ENCODE data around the gene TCF15. TPM values are rescaled to one million over a fixed set of nuclear protein-coding genes. Genes with fewer than 3 reads are reported as not detected.

TCF15 gene
- total and polyA plus RNA-seq, 2 of the 4 experiments (the other 2 are of a cell fraction), result not detected

GRCh38 chr20:556984-557383, 53.1 kb downstream of the TCF15 start:
- in situ Hi-C loops (cut with MboI; ENCODE audit: low sequenced_read_pairs) (no loop called here), dilution Hi-C loops (cut with HindIII; ENCODE audit: low sequenced_read_pairs, unreplicated experiment) (no loop called here), intact Hi-C loops (cut with micrococcal nuclease) (no loop called here)
- no peak overlapping the region for H3K14ac ChIP-seq (replicated peaks; ENCODE audit: low read depth, low read length)
- DNase-seq, result no peak
- ChIA-PET CTCF (interaction anchor here (0.7 kb wide), 1 partner anchor 19 kb away, joined by 3 read pairs; no protein-coding TSS in a partner anchor), POLR2A (ENCODE audit: unreplicated experiment) (no interaction called here)
- H2AK9ac ChIP-seq (replicated peaks; ENCODE audit: low read depth, low read length, poor library complexity), result no peak overlapping the region
- no peak overlapping the region for H3K18ac ChIP-seq (ENCODE audit: low read depth, low read length)
- no peak overlapping the region for H2AK5ac ChIP-seq (ENCODE audit: low read depth, low read length)
- H3K4ac ChIP-seq (ENCODE audit: low read depth, low read length), result no peak overlapping the region
- H2BK120ac ChIP-seq (ENCODE audit: low read depth, low read length), result no peak overlapping the region
- no peaks in the 10 kb centered on the region for H3K79me1 ChIP-seq (ENCODE audit: low read depth in 1 of 2, low read length in 2 of 2)
- no peaks in the 10 kb centered on the region for H3K9me1 ChIP-seq (ENCODE audit: insufficient read depth, low read length)
- no peak overlapping the region for H3K4me3 ChIP-seq (ENCODE audit: insufficient read depth, low read depth, low read length)
- H3K27ac ChIP-seq (ENCODE audit: insufficient read depth, low read length), result no peak overlapping the region
- no peaks in the 10 kb centered on the region for H4K20me1 ChIP-seq (ENCODE audit: insufficient read depth, low read length)
- no peak overlapping the region for H4K91ac ChIP-seq (ENCODE audit: insufficient read depth, low read depth, low read length)
- H3K4me1 ChIP-seq (ENCODE audit: control insufficient read depth, insufficient read depth, low read length), result no peaks in the 10 kb centered on the region
- no peak overlapping the region for H4K5ac ChIP-seq (ENCODE audit: low read depth, low read length)
- peaks cover 20% of the 10 kb centered on the region for H3K27me3 ChIP-seq (ENCODE audit: control insufficient read depth, insufficient read depth, low read length)
- ATAC-seq (ENCODE audit: low read depth), result no peak
- no peak overlapping the region for H2AFZ ChIP-seq (replicated peaks; ENCODE audit: low read length, poor library complexity)
- WGBS, 2 experiments (ENCODE audit: extremely low coverage in 2 of 2, insufficient read length in 1 of 2), result no CpG with 5 or more reads among the region's 2 CpGs
- H2BK20ac ChIP-seq (ENCODE audit: low read depth, low read length), result no peak overlapping the region
- H3K9ac ChIP-seq (ENCODE audit: low read depth, low read length), result no peak overlapping the region
- no TSS peak for BruUV-seq (replicated peaks)
- H2BK5ac ChIP-seq (ENCODE audit: low read depth, low read length, poor library complexity, severe bottlenecking), result no peak overlapping the region
- no peaks in the 10 kb centered on the region for H3K36me3 ChIP-seq (ENCODE audit: control insufficient read depth, insufficient read depth, low read length)
- H3K4me2 ChIP-seq (ENCODE audit: low read depth, low read length), result no peak overlapping the region
- no peak overlapping the region for H2BK15ac ChIP-seq (ENCODE audit: low read depth, low read length)
- H3K56ac ChIP-seq (ENCODE audit: extremely low read depth, insufficient read depth, low read length), result no peak overlapping the region
- no peaks in the 10 kb centered on the region for H3K9me3 ChIP-seq (ENCODE audit: control insufficient read depth, insufficient read depth, low read length)
- TF ChIP-seq MXI1 (IDR thresholded peaks at IDR 0.05; ENCODE audit: borderline replicate concordance, low read depth, low read length) (no peak), RAD21 (IDR thresholded peaks at IDR 0.05; ENCODE audit: low read length) (no peak), SMC3 (IDR thresholded peaks at IDR 0.05; ENCODE audit: low read depth, low read length) (no peak), FOS (IDR thresholded peaks at IDR 0.05; ENCODE audit: low read depth, low read length) (no peak), NFE2L2 (IDR thresholded peaks at IDR 0.05; ENCODE audit: low read depth, low read length) (no peak), BHLHE40 (IDR thresholded peaks at IDR 0.05; ENCODE audit: low read depth, low read length) (no peak), RFX5 (IDR thresholded peaks at IDR 0.05; ENCODE audit: low read depth, low read length) (no peak), RCOR1 (IDR thresholded peaks at IDR 0.05; ENCODE audit: insufficient replicate concordance, low read length) (no peak), CEBPB (IDR thresholded peaks at IDR 0.05; ENCODE audit: low read depth, low read length) (no peak), CTCF (conservative IDR thresholded peaks at IDR 0.05; ENCODE audit: low read depth, low read length) (no peak)
- TF ChIP-seq, protein P1, sequence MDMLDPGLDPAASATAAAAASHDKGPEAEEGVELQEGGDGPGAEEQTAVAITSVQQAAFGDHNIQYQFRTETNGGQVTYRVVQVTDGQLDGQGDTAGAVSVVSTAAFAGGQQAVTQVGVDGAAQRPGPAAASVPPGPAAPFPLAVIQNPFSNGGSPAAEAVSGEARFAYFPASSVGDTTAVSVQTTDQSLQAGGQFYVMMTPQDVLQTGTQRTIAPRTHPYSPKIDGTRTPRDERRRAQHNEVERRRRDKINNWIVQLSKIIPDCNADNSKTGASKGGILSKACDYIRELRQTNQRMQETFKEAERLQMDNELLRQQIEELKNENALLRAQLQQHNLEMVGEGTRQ (IDR thresholded peaks at IDR 0.05; ENCODE audit: low read depth, low read length), result no peak
- TF ChIP-seq, protein P2, sequence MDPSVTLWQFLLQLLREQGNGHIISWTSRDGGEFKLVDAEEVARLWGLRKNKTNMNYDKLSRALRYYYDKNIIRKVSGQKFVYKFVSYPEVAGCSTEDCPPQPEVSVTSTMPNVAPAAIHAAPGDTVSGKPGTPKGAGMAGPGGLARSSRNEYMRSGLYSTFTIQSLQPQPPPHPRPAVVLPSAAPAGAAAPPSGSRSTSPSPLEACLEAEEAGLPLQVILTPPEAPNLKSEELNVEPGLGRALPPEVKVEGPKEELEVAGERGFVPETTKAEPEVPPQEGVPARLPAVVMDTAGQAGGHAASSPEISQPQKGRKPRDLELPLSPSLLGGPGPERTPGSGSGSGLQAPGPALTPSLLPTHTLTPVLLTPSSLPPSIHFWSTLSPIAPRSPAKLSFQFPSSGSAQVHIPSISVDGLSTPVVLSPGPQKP (IDR thresholded peaks at IDR 0.05; ENCODE audit: borderline replicate concordance, low read depth, low read length), result no peak
- H4K8ac ChIP-seq (ENCODE audit: low read depth in 2 of 2, low read length in 2 of 2), result no peak overlapping the region
- H3K23ac ChIP-seq (ENCODE audit: low read depth, low read length), result no peak overlapping the region

Data from IMR-90 (cell line).